WTC11 (cell line): ENCODE measurements around the gene MLH3. TPM values are rescaled to one million over a fixed set of nuclear protein-coding genes. Genes with fewer than 3 reads are reported as not detected.

ENCODE experiments used
- ATAC-seq: fragments of 200-7000 bp; cut with Tn5 transposase; 2 replicates; pipeline ENCODE4 v1.10.0; 2021; ENCODE audit warnings: mild to moderate bottlenecking, moderate library complexity
- CTCF ChIA-PET: fragments of 300-600 bp; sonication (Branson Sonifier 250); formaldehyde crosslinking; loops from one replicate; lab custom pipeline; 2021; ENCODE audit warnings: antibody characterized with exemption; lab: Charles Lee
- POLR2A ChIA-PET: fragments of 350-600 bp; sonication (Branson Sonifier 250); formaldehyde crosslinking; loops from one replicate; lab custom pipeline; 2021; ENCODE audit warnings: antibody characterized with exemption; lab: Charles Lee
- DNase-seq: peaks from one replicate; pipeline ENCODE4 v3.0.0; 2021; ENCODE audit warnings: low spot score
- H3K27ac Mint-ChIP-seq: 2 replicates; pipeline ENCODE4 v1.8.0; 2021; ENCODE audit warnings: mixed read lengths
- H3K27me3 Mint-ChIP-seq: 2 replicates; pipeline ENCODE4 v1.8.0; 2021; ENCODE audit warnings: low read depth, mild to moderate bottlenecking, moderate library complexity, mixed read lengths
- H3K36me3 Mint-ChIP-seq: 2 replicates; pipeline ENCODE4 v1.8.0; 2021; ENCODE audit warnings: mixed read lengths
- H3K4me1 Mint-ChIP-seq: 2 replicates; pipeline ENCODE4 v1.8.0; 2022; ENCODE audit warnings: mixed read lengths
- H3K4me3 Mint-ChIP-seq: 2 replicates; pipeline ENCODE4 v1.8.0; 2021; ENCODE audit warnings: mild to moderate bottlenecking, moderate library complexity, mixed read lengths
- H3K9me3 Mint-ChIP-seq: 2 replicates; pipeline ENCODE4 v1.8.0; 2021; ENCODE audit warnings: mixed read lengths
- E2F5 ChIP-seq: sonication (generic); formaldehyde crosslinking; IDR thresholded peaks from 2 replicates; pipeline ENCODE4 v1.8.1; 2022; ENCODE audit warnings: mild to moderate bottlenecking, moderate library complexity, missing genetic modification reagents
- ERG ChIP-seq: fragments of 250-450 bp; sonication (Bioruptor Pico); IDR thresholded peaks from 2 replicates; pipeline ENCODE4 v1.8.0; 2021; ENCODE audit warnings: mild to moderate bottlenecking
- ETV6 ChIP-seq: sonication (generic); formaldehyde crosslinking; IDR thresholded peaks from 2 replicates; pipeline ENCODE4 v1.8.1; 2022; ENCODE audit warnings: mild to moderate bottlenecking, missing genetic modification reagents
- FOXP4 ChIP-seq: sonication (generic); formaldehyde crosslinking; IDR thresholded peaks from 2 replicates; pipeline ENCODE4 v1.8.0; 2022; ENCODE audit warnings: mild to moderate bottlenecking, missing genetic modification reagents
- HMGA2 ChIP-seq: fragments of 250-450 bp; sonication (Bioruptor Pico); IDR thresholded peaks from 2 replicates; pipeline ENCODE4 v1.4.0; 2021; ENCODE audit warnings: mild to moderate bottlenecking, moderate library complexity
- OVOL2 ChIP-seq: fragments of 250-450 bp; sonication (Bioruptor Pico); IDR thresholded peaks from 2 replicates; pipeline ENCODE4 v1.9.0; 2021; ENCODE audit warnings: mild to moderate bottlenecking, borderline replicate concordance
- RELA ChIP-seq: sonication (generic); formaldehyde crosslinking; IDR thresholded peaks from 2 replicates; pipeline ENCODE4 v1.8.1; 2022; ENCODE audit warnings: missing genetic modification reagents, mild to moderate bottlenecking, borderline replicate concordance
- SOX15 ChIP-seq: fragments of 250-450 bp; sonication (Bioruptor Pico); IDR thresholded peaks from 2 replicates; pipeline ENCODE4 v1.9.0; 2021; ENCODE audit warnings: mild to moderate bottlenecking
- SP1 ChIP-seq: sonication (generic); formaldehyde crosslinking; conservative IDR thresholded peaks from 2 replicates; pipeline ENCODE4 v1.8.1; 2022; ENCODE audit warnings: missing genetic modification reagents
- ZNF121 ChIP-seq: sonication (generic); formaldehyde crosslinking; IDR thresholded peaks from 2 replicates; pipeline ENCODE4 v1.8.0; 2023; ENCODE audit warnings: missing genetic modification reagents
- ZNF416 ChIP-seq: fragments of 250-450 bp; sonication (Bioruptor Pico); IDR thresholded peaks from 2 replicates; pipeline ENCODE4 v1.9.0; 2021; ENCODE audit warnings: mild to moderate bottlenecking, inconsistent platforms
- ZNF532 ChIP-seq: fragments of 250-450 bp; sonication (Bioruptor Pico); IDR thresholded peaks from 2 replicates; pipeline ENCODE4 v1.9.0; 2021; ENCODE audit warnings: mild to moderate bottlenecking, borderline replicate concordance
- total RNA-seq: library from RNA; stranded (reverse); gene quantifications from 3 replicates; pipeline ENCODE4 v1.2.3, GENCODE V29; 2021
- TF ChIP-seq, protein P1 (sequence below): fragments of 250-450 bp; sonication (Bioruptor Pico); conservative IDR thresholded peaks from 2 replicates; pipeline ENCODE4 v1.9.0; 2021; ENCODE audit warnings: mild to moderate bottlenecking

The MLH3 gene
- total RNA-seq, 1 experiment from 2014 or later: 16.7 TPM

- CTCF ChIA-PET: interaction anchor here (0.9 to 1.4 kb wide), 2 partner anchors 105 to 189 kb away, joined by 3 read pairs; no protein-coding TSS in a partner anchor
- Mint-ChIP-seq H3K27me3 (no peaks in the 10 kb centered on the region), H3K27ac (no peak overlapping the region), H3K36me3 (peaks cover 8% of the 10 kb centered on the region), H3K4me3 (peak overlapping the region; percentile 66), H3K9me3 (no peaks in the 10 kb centered on the region), H3K4me1 (peaks cover 8% of the 10 kb centered on the region; the same call in 1 of the 2 replicates)
- DNase-seq: no peak
- no peak for TF ChIP-seq ZNF416
- no peak for TF ChIP-seq SOX15 (CRISPR knock-in tag)
- no peak for ATAC-seq
- POLR2A ChIA-PET: no interaction called here
These were observed 1.5 kb downstream of the MLH3 start for GRCh38 chr14:75049731-75050201.

GRCh38 chr14:75049136-75049535 is 2.1 kb downstream of the MLH3 start:
- peaks cover 8% of the 10 kb centered on the region for H3K36me3 Mint-ChIP-seq
- H3K4me3 Mint-ChIP-seq: no peak overlapping the region
- POLR2A ChIA-PET: interaction anchor here (0.7 kb wide), 1 partner anchor 103 kb away, joined by 3 read pairs; no protein-coding TSS in a partner anchor
- H3K9me3 Mint-ChIP-seq: no peaks in the 10 kb centered on the region
- DNase-seq (no peak), ATAC-seq (no peak)
- TF ChIP-seq E2F5 (CRISPR knock-in tag) (no peak), SP1 (no peak), ETV6 (CRISPR knock-in tag) (no peak), ERG (no peak), OVOL2 (CRISPR knock-in tag) (no peak), RELA (no peak), ZNF532 (CRISPR knock-in tag) (no peak), ZNF121 (CRISPR knock-in tag) (no peak), FOXP4 (CRISPR knock-in tag) (no peak), HMGA2 (CRISPR knock-in tag) (no peak)
- TF ChIP-seq, protein P1, sequence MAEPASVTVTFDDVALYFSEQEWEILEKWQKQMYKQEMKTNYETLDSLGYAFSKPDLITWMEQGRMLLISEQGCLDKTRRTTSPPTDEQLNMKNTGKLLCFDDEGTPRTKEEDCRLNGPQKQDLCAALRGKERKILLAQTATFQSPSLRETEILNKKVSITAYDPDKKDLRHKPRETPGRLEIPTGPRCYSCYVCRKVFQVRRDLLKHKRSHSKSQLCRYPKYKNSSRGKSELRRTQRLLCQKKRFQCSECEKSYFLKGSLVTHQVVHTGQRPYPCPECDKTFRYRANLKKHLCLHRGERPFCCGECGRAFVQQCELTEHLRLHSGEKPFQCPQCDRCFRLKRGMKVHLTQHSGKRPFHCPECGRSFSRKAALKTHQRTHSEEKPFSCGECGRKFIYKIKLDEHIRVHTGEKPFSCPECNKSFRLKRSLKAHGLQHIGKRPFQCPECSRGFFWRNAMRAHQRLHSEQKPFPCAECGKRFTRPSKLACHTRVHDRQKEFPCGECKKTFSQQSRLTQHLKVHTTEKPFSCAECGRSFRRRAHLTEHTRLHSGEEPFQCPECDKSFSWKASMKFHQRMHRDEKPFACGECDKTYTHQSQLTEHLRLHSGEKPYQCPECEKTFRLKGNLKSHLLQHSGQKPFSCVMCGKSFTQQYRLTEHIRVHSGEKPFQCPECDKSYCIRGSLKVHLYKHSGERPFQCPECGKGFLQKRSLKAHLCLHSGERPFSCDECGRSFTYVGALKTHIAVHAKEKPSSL (CRISPR knock-in tag): no peak
- H3K27me3 Mint-ChIP-seq: no peaks in the 10 kb centered on the region
- peaks cover 8% of the 10 kb centered on the region; the same call in 1 of the 2 replicates for H3K4me1 Mint-ChIP-seq
- CTCF ChIA-PET: interaction anchor here (0.9 to 1.4 kb wide), 3 partner anchors 39 to 188 kb away, joined by 3 read pairs; no protein-coding TSS in a partner anchor
- H3K27ac Mint-ChIP-seq: no peak overlapping the region
